Left ventricle myocardium inferior (tissue), 1 donor: ENCODE data around the gene RNF31. TPM values are rescaled to one million over a fixed set of nuclear protein-coding genes. Genes with fewer than 3 reads are reported as not detected.
A peak's percentile ranks its signal among the peaks of the same experiment; 100 is the strongest.

Experiments used
- DNase-seq: peaks from one replicate; pipeline ENCODE4 v3.0.0-alpha.2; 2020
- H3K27ac ChIP-seq: fragments of 200-600 bp; replicated peaks from 2 replicates; pipeline ENCODE4 v1.8.0; 2021
- H3K27me3 ChIP-seq: fragments of 200-600 bp; 2 replicates; pipeline ENCODE4 v1.8.0; 2021; ENCODE audit warnings: low read depth
- H3K36me3 ChIP-seq: fragments of 200-600 bp; 2 replicates; pipeline ENCODE4 v1.8.0; 2021
- H3K4me1 ChIP-seq: fragments of 200-600 bp; 2 replicates; pipeline ENCODE4 v1.8.0; 2021
- H3K4me3 ChIP-seq: fragments of 200-600 bp; 2 replicates; pipeline ENCODE4 v1.8.0; 2021; ENCODE audit warnings: mild to moderate bottlenecking, moderate library complexity
- H3K9me3 ChIP-seq: fragments of 200-600 bp; replicated peaks from 2 replicates; pipeline ENCODE4 v1.8.0; 2021
- intact Hi-C: fragments of 100-400 bp; cut with micrococcal nuclease; formaldehyde crosslinking; loops from one replicate; pipeline ENCODE4 v1.11.0; 2022
- total RNA-seq: library from RNA; stranded (reverse); fragmentation: NEBNext Ultra II Directional; extraction: Animal tissue kit (Norgen Biotek cat#: 25700); gene quantifications from one replicate; pipeline ENCODE4 v1.2.1, GENCODE V29; 2021
- TF ChIP-seq, protein P1 (sequence below): fragments of 200-600 bp; IDR thresholded peaks from 2 replicates; pipeline ENCODE4 v1.8.0; 2021; ENCODE audit warnings: antibody characterized with exemption, mild to moderate bottlenecking, borderline replicate concordance
- donor health status: DM: no; HTN: yes; CAD: no; lungs with severe emphysema.

The RNF31 gene
- total RNA-seq, 1 donor from 2014 or later, result 34.8 TPM

- intact Hi-C loops, result no loop called here
- Histone ChIP-seq H3K4me3 (no peak overlapping the region), H3K9me3 (no peaks in the 10 kb centered on the region), H3K27me3 (no peaks in the 10 kb centered on the region), H3K36me3 (peaks cover 77% of the 10 kb centered on the region), H3K27ac (peak overlapping the region; percentile 98), H3K4me1 (peaks cover 45% of the 10 kb centered on the region)
- TF ChIP-seq, protein P1, sequence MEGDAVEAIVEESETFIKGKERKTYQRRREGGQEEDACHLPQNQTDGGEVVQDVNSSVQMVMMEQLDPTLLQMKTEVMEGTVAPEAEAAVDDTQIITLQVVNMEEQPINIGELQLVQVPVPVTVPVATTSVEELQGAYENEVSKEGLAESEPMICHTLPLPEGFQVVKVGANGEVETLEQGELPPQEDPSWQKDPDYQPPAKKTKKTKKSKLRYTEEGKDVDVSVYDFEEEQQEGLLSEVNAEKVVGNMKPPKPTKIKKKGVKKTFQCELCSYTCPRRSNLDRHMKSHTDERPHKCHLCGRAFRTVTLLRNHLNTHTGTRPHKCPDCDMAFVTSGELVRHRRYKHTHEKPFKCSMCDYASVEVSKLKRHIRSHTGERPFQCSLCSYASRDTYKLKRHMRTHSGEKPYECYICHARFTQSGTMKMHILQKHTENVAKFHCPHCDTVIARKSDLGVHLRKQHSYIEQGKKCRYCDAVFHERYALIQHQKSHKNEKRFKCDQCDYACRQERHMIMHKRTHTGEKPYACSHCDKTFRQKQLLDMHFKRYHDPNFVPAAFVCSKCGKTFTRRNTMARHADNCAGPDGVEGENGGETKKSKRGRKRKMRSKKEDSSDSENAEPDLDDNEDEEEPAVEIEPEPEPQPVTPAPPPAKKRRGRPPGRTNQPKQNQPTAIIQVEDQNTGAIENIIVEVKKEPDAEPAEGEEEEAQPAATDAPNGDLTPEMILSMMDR, result no peak
- DNase-seq, result no peak
These were observed 12.6 kb downstream of the RNF31 start for GRCh38 chr14:24159777-24160498.

- H3K9me3 ChIP-seq, result no peaks in the 10 kb centered on the region
- peak overlapping the region; percentile 98 for H3K27ac ChIP-seq
- no peak overlapping the region for H3K4me3 ChIP-seq
- peaks cover 45% of the 10 kb centered on the region for H3K4me1 ChIP-seq
- DNase-seq, result no peak
- H3K36me3 ChIP-seq, result peaks cover 77% of the 10 kb centered on the region
- intact Hi-C loops, result no loop called here
- H3K27me3 ChIP-seq, result no peaks in the 10 kb centered on the region
- TF ChIP-seq, protein P1, result no peak
These were observed 13.2 kb downstream of the RNF31 start for GRCh38 chr14:24160499-24160849.

GRCh38 chr14:24160850-24161804 lies 13.8 kb downstream of the RNF31 start, which contains the start of gene IRF9:
TSS of gene IRF9 (plus strand) at chr14:24161265. CDS start at chr14:24162145, 880 bp downstream.
- H3K27me3 ChIP-seq, result no peaks in the 10 kb centered on the region
- DNase-seq, result peak; percentile 95
- H3K36me3 ChIP-seq, result peaks cover 77% of the 10 kb centered on the region
- peak within 1 kb of the TSS; percentile 75 for H3K4me3 ChIP-seq
- H3K27ac ChIP-seq, result peak within 1 kb of the TSS; percentile 98
- H3K9me3 ChIP-seq, result no peaks in the 10 kb centered on the region
- intact Hi-C loops, result no loop called here
- TF ChIP-seq, protein P1, result peak; percentile 98
- peaks cover 45% of the 10 kb centered on the region for H3K4me1 ChIP-seq

GRCh38 chr14:24162093-24162492 lies 14.8 kb downstream of the RNF31 start:
- no peaks in the 10 kb centered on the region for H3K9me3 ChIP-seq
- H3K4me3 ChIP-seq, result peak overlapping the region; percentile 75
- intact Hi-C loops, result no loop called here
- H3K27me3 ChIP-seq, result no peaks in the 10 kb centered on the region
- TF ChIP-seq, protein P1, result no peak
- DNase-seq, result no peak
- H3K36me3 ChIP-seq, result peaks cover 77% of the 10 kb centered on the region
- peak overlapping the region; percentile 98 for H3K27ac ChIP-seq
- peaks cover 45% of the 10 kb centered on the region for H3K4me1 ChIP-seq

DNA sequence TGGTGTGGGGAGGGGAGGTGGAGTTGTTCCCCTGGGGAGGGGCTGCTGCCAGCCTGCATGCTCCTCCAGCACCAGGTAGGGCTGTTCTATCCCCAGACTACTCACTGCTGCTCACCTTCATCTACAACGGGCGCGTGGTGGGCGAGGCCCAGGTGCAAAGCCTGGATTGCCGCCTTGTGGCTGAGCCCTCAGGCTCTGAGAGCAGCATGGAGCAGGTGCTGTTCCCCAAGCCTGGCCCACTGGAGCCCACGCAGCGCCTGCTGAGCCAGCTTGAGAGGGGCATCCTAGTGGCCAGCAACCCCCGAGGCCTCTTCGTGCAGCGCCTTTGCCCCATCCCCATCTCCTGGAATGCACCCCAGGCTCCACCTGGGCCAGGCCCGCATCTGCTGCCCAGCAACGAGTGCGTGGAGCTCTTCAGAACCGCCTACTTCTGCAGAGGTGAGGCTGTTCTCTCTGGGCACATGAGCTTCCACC lies 17.3 kb downstream of the RNF31 start:
- TF ChIP-seq, protein P1, result no peak
- H3K9me3 ChIP-seq, result no peaks in the 10 kb centered on the region
- H3K27ac ChIP-seq, result no peak overlapping the region
- DNase-seq, result no peak
- no peaks in the 10 kb centered on the region for H3K27me3 ChIP-seq
- H3K36me3 ChIP-seq, result peaks cover 76% of the 10 kb centered on the region
- intact Hi-C loops, result no loop called here
- no peak overlapping the region for H3K4me3 ChIP-seq
- peaks cover 45% of the 10 kb centered on the region for H3K4me1 ChIP-seq
